ENCODE data around the gene ADH1B. TPM values are rescaled to one million over a fixed set of nuclear protein-coding genes. Genes with fewer than 3 reads are reported as not detected.

ADH1B gene
- total and polyA plus RNA-seq, 4 donors, result 38.3 to 1,460 (median 911) TPM

DNA sequence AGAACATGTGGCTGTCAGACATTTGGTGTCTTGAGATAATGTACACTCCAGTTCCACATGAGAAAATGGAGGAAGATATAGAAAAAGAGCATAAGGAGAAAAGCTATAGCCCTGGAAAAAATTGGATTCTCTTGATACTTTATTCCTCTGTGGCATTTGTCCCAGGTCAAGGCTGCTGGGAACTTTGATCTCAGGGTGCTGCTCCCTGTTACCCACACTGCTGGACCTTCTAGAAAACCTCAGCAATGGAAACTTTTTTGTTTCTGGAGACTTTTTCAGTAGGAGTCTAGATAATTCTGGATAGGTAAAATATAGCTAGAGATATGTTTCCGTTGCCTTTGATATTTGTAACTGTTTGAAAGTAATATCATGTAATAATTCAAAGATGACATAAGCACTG, 20.2 kb upstream of the ADH1B start:
- TF ChIP-seq HNF4A (conservative IDR thresholded peaks at IDR 0.05), result peak; percentile 59 to 61
- TF ChIP-seq YY1 (IDR thresholded peaks at IDR 0.05), result no peak
- no peak for TF ChIP-seq GABPA (IDR thresholded peaks at IDR 0.05 in 1 of 2, conservative IDR thresholded peaks at IDR 0.05 in 1 of 2)
- no peak for TF ChIP-seq TAF1 (conservative IDR thresholded peaks at IDR 0.05)
- TF ChIP-seq FOXA1 (IDR thresholded peaks at IDR 0.05), result no peak
- TF ChIP-seq, protein P1, sequence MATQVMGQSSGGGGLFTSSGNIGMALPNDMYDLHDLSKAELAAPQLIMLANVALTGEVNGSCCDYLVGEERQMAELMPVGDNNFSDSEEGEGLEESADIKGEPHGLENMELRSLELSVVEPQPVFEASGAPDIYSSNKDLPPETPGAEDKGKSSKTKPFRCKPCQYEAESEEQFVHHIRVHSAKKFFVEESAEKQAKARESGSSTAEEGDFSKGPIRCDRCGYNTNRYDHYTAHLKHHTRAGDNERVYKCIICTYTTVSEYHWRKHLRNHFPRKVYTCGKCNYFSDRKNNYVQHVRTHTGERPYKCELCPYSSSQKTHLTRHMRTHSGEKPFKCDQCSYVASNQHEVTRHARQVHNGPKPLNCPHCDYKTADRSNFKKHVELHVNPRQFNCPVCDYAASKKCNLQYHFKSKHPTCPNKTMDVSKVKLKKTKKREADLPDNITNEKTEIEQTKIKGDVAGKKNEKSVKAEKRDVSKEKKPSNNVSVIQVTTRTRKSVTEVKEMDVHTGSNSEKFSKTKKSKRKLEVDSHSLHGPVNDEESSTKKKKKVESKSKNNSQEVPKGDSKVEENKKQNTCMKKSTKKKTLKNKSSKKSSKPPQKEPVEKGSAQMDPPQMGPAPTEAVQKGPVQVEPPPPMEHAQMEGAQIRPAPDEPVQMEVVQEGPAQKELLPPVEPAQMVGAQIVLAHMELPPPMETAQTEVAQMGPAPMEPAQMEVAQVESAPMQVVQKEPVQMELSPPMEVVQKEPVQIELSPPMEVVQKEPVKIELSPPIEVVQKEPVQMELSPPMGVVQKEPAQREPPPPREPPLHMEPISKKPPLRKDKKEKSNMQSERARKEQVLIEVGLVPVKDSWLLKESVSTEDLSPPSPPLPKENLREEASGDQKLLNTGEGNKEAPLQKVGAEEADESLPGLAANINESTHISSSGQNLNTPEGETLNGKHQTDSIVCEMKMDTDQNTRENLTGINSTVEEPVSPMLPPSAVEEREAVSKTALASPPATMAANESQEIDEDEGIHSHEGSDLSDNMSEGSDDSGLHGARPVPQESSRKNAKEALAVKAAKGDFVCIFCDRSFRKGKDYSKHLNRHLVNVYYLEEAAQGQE (IDR thresholded peaks at IDR 0.05), result no peak
- TF ChIP-seq NR2F2 (IDR thresholded peaks at IDR 0.05), result no peak
- TF ChIP-seq SP1 (IDR thresholded peaks at IDR 0.05), result no peak
- DNase-seq (ENCODE audit: low spot score), result no peak
- 86% methylated on average over 1 of the region's 1 CpG for WGBS
- H3K36me3 ChIP-seq (ENCODE audit: control insufficient read depth in 4 of 4, insufficient read depth in 3 of 4, low read depth in 1 of 4, low read length in 3 of 4), result peaks cover 0 to 82% (median 46%) of the 10 kb centered on the region in 4 donors
- no peaks in the 10 kb centered on the region for H3K27me3 ChIP-seq (ENCODE audit: control insufficient read depth in 4 of 4, insufficient read depth in 4 of 4, low read length in 3 of 4)
- H3K27ac ChIP-seq (ENCODE audit: low read depth in 1 of 2, low read length in 2 of 2), result no peak overlapping the region
- no peak overlapping the region for H3K9ac ChIP-seq (ENCODE audit: low read depth in 1 of 2, low read length in 2 of 2)
- H3K4me3 ChIP-seq (ENCODE audit: low read depth in 1 of 3, low read length in 3 of 3), result no peak overlapping the region
- peaks cover 0 to 2% (median under 1%) of the 10 kb centered on the region in 4 donors for H3K4me1 ChIP-seq (ENCODE audit: control insufficient read depth in 4 of 4, insufficient read depth in 4 of 4, low read length in 3 of 4)
- H3K9me3 ChIP-seq (ENCODE audit: control insufficient read depth in 4 of 4, low read length in 3 of 4), result no peaks in the 10 kb centered on the region

DNA sequence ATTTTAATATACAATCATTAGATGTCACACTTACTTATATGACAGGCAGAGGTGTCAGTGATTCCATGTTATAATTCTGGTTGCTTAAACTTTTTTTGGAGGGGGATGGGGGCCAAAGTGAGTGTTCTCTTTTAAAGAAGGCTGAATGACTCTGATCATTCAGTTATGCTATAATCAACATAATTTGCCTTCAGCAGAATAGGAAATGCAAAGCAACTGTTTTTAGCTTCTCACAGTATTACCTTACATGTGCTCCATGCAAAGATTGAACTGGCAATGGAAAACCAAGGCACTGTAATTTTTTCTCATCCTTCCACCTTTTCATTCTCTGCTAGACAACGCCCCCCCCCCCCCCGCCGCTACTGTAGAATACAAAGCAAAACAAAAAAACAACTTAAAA, 18.0 kb upstream of the ADH1B start:
- Histone ChIP-seq H3K9me3 (ENCODE audit: control insufficient read depth in 4 of 4, low read length in 3 of 4) (no peaks in the 10 kb centered on the region), H3K27ac (ENCODE audit: low read depth in 1 of 2, low read length in 2 of 2) (no peak overlapping the region), H3K9ac (ENCODE audit: low read depth in 1 of 2, low read length in 2 of 2) (no peak overlapping the region), H3K27me3 (ENCODE audit: control insufficient read depth in 4 of 4, insufficient read depth in 4 of 4, low read length in 3 of 4) (no peaks in the 10 kb centered on the region), H3K4me3 (ENCODE audit: low read depth in 1 of 3, low read length in 3 of 3) (no peak overlapping the region), H3K36me3 (ENCODE audit: control insufficient read depth in 4 of 4, insufficient read depth in 3 of 4, low read depth in 1 of 4, low read length in 3 of 4) (peaks cover 0 to 61% (median 36%) of the 10 kb centered on the region in 4 donors), H3K4me1 (ENCODE audit: control insufficient read depth in 4 of 4, insufficient read depth in 4 of 4, low read length in 3 of 4) (peaks cover 0 to 18% (median 0%) of the 10 kb centered on the region in 4 donors)
- WGBS, result 87% methylated on average over 3 of the region's 3 CpGs
- DNase-seq (ENCODE audit: low spot score), result no peak
- TF ChIP-seq TAF1 (conservative IDR thresholded peaks at IDR 0.05), result no peak
- TF ChIP-seq, protein P2, sequence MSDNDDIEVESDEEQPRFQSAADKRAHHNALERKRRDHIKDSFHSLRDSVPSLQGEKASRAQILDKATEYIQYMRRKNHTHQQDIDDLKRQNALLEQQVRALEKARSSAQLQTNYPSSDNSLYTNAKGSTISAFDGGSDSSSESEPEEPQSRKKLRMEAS (IDR thresholded peaks at IDR 0.05), result no peak
- no peak for TF ChIP-seq GABPA (IDR thresholded peaks at IDR 0.05 in 1 of 2, conservative IDR thresholded peaks at IDR 0.05 in 1 of 2)
- no peak for TF ChIP-seq EGR1 (IDR thresholded peaks at IDR 0.05; ENCODE audit: low read depth in 2 of 2)
- no peak for TF ChIP-seq HNF4G (IDR thresholded peaks at IDR 0.05)
- no peak for TF ChIP-seq FOXA2 (IDR thresholded peaks at IDR 0.05)
- TF ChIP-seq FOXA1 (IDR thresholded peaks at IDR 0.05), result no peak
- TF ChIP-seq HNF4A (conservative IDR thresholded peaks at IDR 0.05), result no peak
- TF ChIP-seq, protein P1 (IDR thresholded peaks at IDR 0.05), result no peak
- no peak for TF ChIP-seq RAD21 (IDR thresholded peaks at IDR 0.05)
- no peak for TF ChIP-seq SP1 (IDR thresholded peaks at IDR 0.05)
- TF ChIP-seq RXRA (IDR thresholded peaks at IDR 0.05), result no peak
- TF ChIP-seq JUND (IDR thresholded peaks at IDR 0.05), result no peak
- TF ChIP-seq, protein P3, sequence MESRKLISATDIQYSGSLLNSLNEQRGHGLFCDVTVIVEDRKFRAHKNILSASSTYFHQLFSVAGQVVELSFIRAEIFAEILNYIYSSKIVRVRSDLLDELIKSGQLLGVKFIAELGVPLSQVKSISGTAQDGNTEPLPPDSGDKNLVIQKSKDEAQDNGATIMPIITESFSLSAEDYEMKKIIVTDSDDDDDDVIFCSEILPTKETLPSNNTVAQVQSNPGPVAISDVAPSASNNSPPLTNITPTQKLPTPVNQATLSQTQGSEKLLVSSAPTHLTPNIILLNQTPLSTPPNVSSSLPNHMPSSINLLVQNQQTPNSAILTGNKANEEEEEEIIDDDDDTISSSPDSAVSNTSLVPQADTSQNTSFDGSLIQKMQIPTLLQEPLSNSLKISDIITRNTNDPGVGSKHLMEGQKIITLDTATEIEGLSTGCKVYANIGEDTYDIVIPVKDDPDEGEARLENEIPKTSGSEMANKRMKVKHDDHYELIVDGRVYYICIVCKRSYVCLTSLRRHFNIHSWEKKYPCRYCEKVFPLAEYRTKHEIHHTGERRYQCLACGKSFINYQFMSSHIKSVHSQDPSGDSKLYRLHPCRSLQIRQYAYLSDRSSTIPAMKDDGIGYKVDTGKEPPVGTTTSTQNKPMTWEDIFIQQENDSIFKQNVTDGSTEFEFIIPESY (IDR thresholded peaks at IDR 0.05), result no peak
- TF ChIP-seq, protein P4, sequence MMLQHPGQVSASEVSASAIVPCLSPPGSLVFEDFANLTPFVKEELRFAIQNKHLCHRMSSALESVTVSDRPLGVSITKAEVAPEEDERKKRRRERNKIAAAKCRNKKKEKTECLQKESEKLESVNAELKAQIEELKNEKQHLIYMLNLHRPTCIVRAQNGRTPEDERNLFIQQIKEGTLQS (IDR thresholded peaks at IDR 0.05), result no peak
- no peak for TF ChIP-seq NR2F2 (IDR thresholded peaks at IDR 0.05)
- TF ChIP-seq, protein P5, sequence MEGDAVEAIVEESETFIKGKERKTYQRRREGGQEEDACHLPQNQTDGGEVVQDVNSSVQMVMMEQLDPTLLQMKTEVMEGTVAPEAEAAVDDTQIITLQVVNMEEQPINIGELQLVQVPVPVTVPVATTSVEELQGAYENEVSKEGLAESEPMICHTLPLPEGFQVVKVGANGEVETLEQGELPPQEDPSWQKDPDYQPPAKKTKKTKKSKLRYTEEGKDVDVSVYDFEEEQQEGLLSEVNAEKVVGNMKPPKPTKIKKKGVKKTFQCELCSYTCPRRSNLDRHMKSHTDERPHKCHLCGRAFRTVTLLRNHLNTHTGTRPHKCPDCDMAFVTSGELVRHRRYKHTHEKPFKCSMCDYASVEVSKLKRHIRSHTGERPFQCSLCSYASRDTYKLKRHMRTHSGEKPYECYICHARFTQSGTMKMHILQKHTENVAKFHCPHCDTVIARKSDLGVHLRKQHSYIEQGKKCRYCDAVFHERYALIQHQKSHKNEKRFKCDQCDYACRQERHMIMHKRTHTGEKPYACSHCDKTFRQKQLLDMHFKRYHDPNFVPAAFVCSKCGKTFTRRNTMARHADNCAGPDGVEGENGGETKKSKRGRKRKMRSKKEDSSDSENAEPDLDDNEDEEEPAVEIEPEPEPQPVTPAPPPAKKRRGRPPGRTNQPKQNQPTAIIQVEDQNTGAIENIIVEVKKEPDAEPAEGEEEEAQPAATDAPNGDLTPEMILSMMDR (IDR thresholded peaks at IDR 0.05; ENCODE audit: low read depth, low read length, missing input control), result no peak
- no peak for TF ChIP-seq YY1 (IDR thresholded peaks at IDR 0.05)
